Smooth muscle cell (in vitro differentiated cells): ENCODE results near the gene CBL. TPM values are rescaled to one million over a fixed set of nuclear protein-coding genes. Genes with fewer than 3 reads are reported as not detected.
"Not testable (repeated sequence)": the region's sequence is repeated elsewhere in the genome, so short reads cannot be mapped to it uniquely, and the experiment has no call there.

Experiments
- DNase-seq: peaks from one replicate; lab custom pipeline; 2025; ENCODE audit not compliant: unreplicated experiment; lab: John Stamatoyannopoulos, UW
- H2AFZ ChIP-seq: fragments of 200-600 bp; sonication (generic); 2 replicates; pipeline ENCODE4 v1.6.0; 2016; ENCODE audit warnings: antibody characterized with exemption, low read depth, mild to moderate bottlenecking
- H3F3A ChIP-seq: fragments of 200-600 bp; sonication (generic); 2 replicates; pipeline ENCODE4 v1.6.0; 2017; ENCODE audit warnings: antibody characterized with exemption, low read depth
- H3K27ac ChIP-seq: fragments of 200-600 bp; sonication (generic); 2 replicates; pipeline ENCODE4 v1.5.1; 2016; ENCODE audit warnings: low read depth, mild to moderate bottlenecking
- H3K27me3 ChIP-seq: fragments of 200-600 bp; sonication (generic); 2 replicates; pipeline ENCODE4 v1.6.1; 2016; ENCODE audit warnings: low read depth, mild to moderate bottlenecking
- H3K36me3 ChIP-seq: fragments of 200-600 bp; sonication (generic); 2 replicates; pipeline ENCODE4 v1.5.1; 2016; ENCODE audit warnings: low read depth
- H3K4me1 ChIP-seq: fragments of 200-600 bp; sonication (generic); 2 replicates; pipeline ENCODE4 v1.5.1; 2016; ENCODE audit warnings: low read depth
- H3K4me2 ChIP-seq: fragments of 200-600 bp; sonication (generic); 2 replicates; pipeline ENCODE4 v1.6.0; 2016; ENCODE audit warnings: mild to moderate bottlenecking
- H3K4me3 ChIP-seq: fragments of 200-600 bp; sonication (generic); 2 replicates; pipeline ENCODE4 v1.5.1; 2016; ENCODE audit warnings: mild to moderate bottlenecking
- H3K79me2 ChIP-seq: fragments of 200-600 bp; sonication (generic); 2 replicates; pipeline ENCODE4 v1.6.0; 2016; ENCODE audit warnings: low read depth, mild to moderate bottlenecking
- H3K9ac ChIP-seq: fragments of 200-600 bp; sonication (generic); 2 replicates; pipeline ENCODE4 v1.6.0; 2016; ENCODE audit warnings: low read depth
- H3K9me3 ChIP-seq: fragments of 200-600 bp; sonication (generic); replicated peaks from 2 replicates; pipeline ENCODE4 v1.5.1; 2016; ENCODE audit warnings: low read depth
- H4K20me1 ChIP-seq: fragments of 200-600 bp; sonication (generic); 2 replicates; pipeline ENCODE4 v1.6.0; 2016; ENCODE audit warnings: low read depth
- CTCF ChIP-seq: fragments of 200-600 bp; sonication (generic); IDR thresholded peaks from 2 replicates; pipeline ENCODE4 v1.5.1; 2017; ENCODE audit warnings: borderline replicate concordance, mild to moderate bottlenecking, antibody characterized with exemption; ENCODE audit not compliant: insufficient read depth, poor library complexity, severe bottlenecking
- WGBS: methylation state at CpG from one replicate; pipeline ENCODE4 v1.1.7; 2016; ENCODE audit warnings: low lambda C conversion rate; 5-methylcytosine and 5-hydroxymethylcytosine counted together
- polyA plus RNA-seq: library from polyadenylated mRNA; unstranded; fragments of >200 nt; fragmentation: Nextera tagmentation; extraction: Ambion mirVana; gene quantifications from 2 replicates; pipeline ENCODE4 v1.2.1, GENCODE V29; 2016
- total RNA-seq: library from RNA; depleted of rRNA; stranded (reverse); fragments of >200 nt; gene quantifications from 2 replicates; pipeline ENCODE4 v1.2.3, GENCODE V29; 2014

The CBL gene
- total and polyA plus RNA-seq, 2 experiments from 2014 or later, result 5.0 to 18.9 TPM

- H2AFZ ChIP-seq, result no peak overlapping the region
- no peak for DNase-seq
- H3K4me1 ChIP-seq, result no peaks in the 10 kb centered on the region
- peaks cover 97% of the 10 kb centered on the region for H4K20me1 ChIP-seq
- TF ChIP-seq CTCF, result no peak
- H3K27ac ChIP-seq, result peak overlapping the region; percentile 9
- no peaks in the 10 kb centered on the region for H3K36me3 ChIP-seq
- no peak overlapping the region for H3K4me3 ChIP-seq
- H3K9ac ChIP-seq, result no peak overlapping the region
- H3F3A ChIP-seq, result no peaks in the 10 kb centered on the region
- no peaks in the 10 kb centered on the region for H3K27me3 ChIP-seq
- H3K4me2 ChIP-seq, result no peak overlapping the region
- H3K9me3 ChIP-seq, result no peaks in the 10 kb centered on the region
- H3K79me2 ChIP-seq, result peaks cover 97% of the 10 kb centered on the region
- 70% methylated on average over 1 of the region's 1 CpG for WGBS
These were observed 17.7 kb downstream of the CBL start for GRCh38 chr11:119223856-119224255.

GRCh38 chr11:119228535-119229287 lies 22.6 kb downstream of the CBL start:
- peaks cover 91% of the 10 kb centered on the region for H3K79me2 ChIP-seq
- not testable (repeated sequence) for DNase-seq, H3K27me3 ChIP-seq, H3K4me3 ChIP-seq, H2AFZ ChIP-seq, H3F3A ChIP-seq, H3K9ac ChIP-seq, H3K36me3 ChIP-seq, H3K4me1 ChIP-seq, H3K9me3 ChIP-seq
- peak overlapping the region; percentile 6 for H3K27ac ChIP-seq
- H3K4me2 ChIP-seq, result peak overlapping the region; percentile 24
- WGBS, result 95% methylated on average over 9 of the region's 9 CpGs
- H4K20me1 ChIP-seq, result peaks cover 95% of the 10 kb centered on the region

- no peaks in the 10 kb centered on the region for H3F3A ChIP-seq
- no peak for TF ChIP-seq CTCF
- H3K27me3 ChIP-seq, result no peaks in the 10 kb centered on the region
- 57% methylated on average over 3 of the region's 3 CpGs for WGBS
- H3K4me3 ChIP-seq, result no peak overlapping the region
- H3K27ac ChIP-seq, result peak overlapping the region; percentile 6
- H3K36me3 ChIP-seq, result no peaks in the 10 kb centered on the region
- DNase-seq, result no peak
- no peaks in the 10 kb centered on the region for H3K9me3 ChIP-seq
- H3K79me2 ChIP-seq, result peaks cover 90% of the 10 kb centered on the region
- H2AFZ ChIP-seq, result no peak overlapping the region
- peak overlapping the region; percentile 24 for H3K4me2 ChIP-seq
- no peak overlapping the region for H3K9ac ChIP-seq
- peaks cover 95% of the 10 kb centered on the region for H4K20me1 ChIP-seq
- peaks cover 3% of the 10 kb centered on the region for H3K4me1 ChIP-seq
These were observed 23.1 kb downstream of the CBL start for GRCh38 chr11:119229288-119229672.

GRCh38 chr11:119229741-119230140 lies 23.6 kb downstream of the CBL start:
- Histone ChIP-seq H3K9ac (no peak overlapping the region), H3K4me1 (peaks cover 3% of the 10 kb centered on the region), H3K4me2 (peak overlapping the region; percentile 24), H3K79me2 (peaks cover 85% of the 10 kb centered on the region), H3K4me3 (no peak overlapping the region), H3K27ac (no peak overlapping the region), H3F3A (no peaks in the 10 kb centered on the region), H3K27me3 (no peaks in the 10 kb centered on the region), H3K36me3 (no peaks in the 10 kb centered on the region), H3K9me3 (no peaks in the 10 kb centered on the region), H2AFZ (no peak overlapping the region), H4K20me1 (peaks cover 94% of the 10 kb centered on the region)
- no peak for TF ChIP-seq CTCF
- WGBS, result 75% methylated on average over 4 of the region's 4 CpGs
- no peak for DNase-seq
